Mammary epithelial cell (primary cell): Measurements from ENCODE around the gene SYVN1.

ENCODE experiments used
- CTCF ChIP-seq, 2 donors: IDR thresholded peaks in 1 of 2; conservative IDR thresholded peaks in 1 of 2; 2 replicates each; pipeline ENCODE4 v1.5.1; 2011 to 2012; ENCODE audit warnings: inconsistent platforms in 2 of 2, low read length in 2 of 2, mild to moderate bottlenecking in 2 of 2, control low read depth in 1 of 2, low read depth in 1 of 2; ENCODE audit not compliant: insufficient read depth in 1 of 2; ENCODE audit errors: extremely low read depth in 1 of 2
- EZH2 ChIP-seq: IDR thresholded peaks from 2 replicates; pipeline ENCODE4 v1.6.1; 2012; ENCODE audit warnings: low read length, inconsistent platforms, borderline replicate concordance

- peak in 1 of 2 donors; percentile 15 for TF ChIP-seq CTCF (conservative IDR thresholded peaks at IDR 0.05 in 1 of 2, IDR thresholded peaks at IDR 0.05 in 1 of 2; ENCODE audit: extremely low read depth in 1 of 2, insufficient read depth in 1 of 2, low read depth in 1 of 2, low read length in 2 of 2)
- TF ChIP-seq EZH2: no peak
Measured at GRCh38 chr11:65150509-65151299, 16.4 kb upstream of the SYVN1 start.
